NOMO-1 treated with dmso at 0.1 percent for 144 hours (cell line): ENCODE measurements around the gene ANKRD50.

Source experiments
- DNase-seq: peaks from one replicate; lab custom pipeline; 2025; ENCODE audit not compliant: unreplicated experiment; lab: John Stamatoyannopoulos, UW

The ANKRD50 gene, protein sequence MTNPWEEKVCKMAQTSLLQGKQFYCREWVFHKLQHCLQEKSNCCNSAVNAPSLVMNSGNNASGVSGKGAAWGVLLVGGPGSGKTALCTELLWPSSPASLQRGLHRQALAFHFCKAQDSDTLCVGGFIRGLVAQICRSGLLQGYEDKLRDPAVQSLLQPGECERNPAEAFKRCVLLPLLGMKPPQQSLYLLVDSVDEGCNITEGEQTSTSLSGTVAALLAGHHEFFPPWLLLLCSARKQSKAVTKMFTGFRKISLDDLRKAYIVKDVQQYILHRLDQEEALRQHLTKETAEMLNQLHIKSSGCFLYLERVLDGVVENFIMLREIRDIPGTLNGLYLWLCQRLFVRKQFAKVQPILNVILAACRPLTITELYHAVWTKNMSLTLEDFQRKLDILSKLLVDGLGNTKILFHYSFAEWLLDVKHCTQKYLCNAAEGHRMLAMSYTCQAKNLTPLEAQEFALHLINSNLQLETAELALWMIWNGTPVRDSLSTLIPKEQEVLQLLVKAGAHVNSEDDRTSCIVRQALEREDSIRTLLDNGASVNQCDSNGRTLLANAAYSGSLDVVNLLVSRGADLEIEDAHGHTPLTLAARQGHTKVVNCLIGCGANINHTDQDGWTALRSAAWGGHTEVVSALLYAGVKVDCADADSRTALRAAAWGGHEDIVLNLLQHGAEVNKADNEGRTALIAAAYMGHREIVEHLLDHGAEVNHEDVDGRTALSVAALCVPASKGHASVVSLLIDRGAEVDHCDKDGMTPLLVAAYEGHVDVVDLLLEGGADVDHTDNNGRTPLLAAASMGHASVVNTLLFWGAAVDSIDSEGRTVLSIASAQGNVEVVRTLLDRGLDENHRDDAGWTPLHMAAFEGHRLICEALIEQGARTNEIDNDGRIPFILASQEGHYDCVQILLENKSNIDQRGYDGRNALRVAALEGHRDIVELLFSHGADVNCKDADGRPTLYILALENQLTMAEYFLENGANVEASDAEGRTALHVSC (N-terminal part only)

DNA sequence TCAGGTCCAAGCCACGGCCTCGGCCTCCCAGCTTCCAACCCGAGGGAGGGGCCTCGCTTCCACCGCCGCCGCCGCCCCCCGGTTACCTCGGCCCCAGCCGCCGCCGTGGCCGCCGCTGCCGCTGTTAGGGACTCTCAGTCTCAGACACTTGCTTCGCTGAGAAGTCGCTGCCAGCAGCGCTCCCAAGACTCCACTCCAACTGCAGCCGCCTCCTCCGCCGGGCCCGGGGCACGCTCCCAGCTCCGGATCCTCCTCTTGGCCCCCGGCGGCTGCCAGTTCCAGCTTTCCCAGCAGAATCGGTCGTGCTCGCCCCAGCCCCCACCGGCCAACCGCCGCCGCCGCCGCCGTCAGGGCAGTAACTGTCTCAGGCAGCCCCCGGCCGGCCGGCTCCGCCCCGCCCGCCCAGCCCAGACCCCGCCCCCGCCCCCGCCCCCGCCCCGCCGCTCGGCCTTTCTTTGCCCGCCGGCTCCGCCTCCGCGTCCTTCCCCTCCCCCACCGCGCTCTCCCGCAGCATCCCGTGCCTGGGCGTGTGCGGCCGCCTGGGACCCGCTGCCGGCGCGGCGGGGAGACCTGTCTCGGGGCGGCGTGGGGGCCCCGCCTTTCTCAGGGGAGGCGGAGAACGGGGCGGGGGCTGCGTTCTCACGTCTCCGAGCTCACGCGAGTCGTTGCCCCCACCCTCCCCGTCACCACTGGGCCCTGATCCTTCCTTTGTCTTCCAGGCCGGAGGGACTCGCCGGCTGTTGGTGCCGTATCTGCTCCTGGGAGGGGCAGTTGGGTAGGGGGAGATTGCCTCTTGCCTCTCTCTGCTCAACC is at the start of gene ANKRD50:
ANKRD50 (minus strand) TSS at position 361 of the 813 bp plus-strand sequence. CDS start 2,221 bp downstream, outside the sequence.
- peak; percentile 69 for DNase-seq

DNA sequence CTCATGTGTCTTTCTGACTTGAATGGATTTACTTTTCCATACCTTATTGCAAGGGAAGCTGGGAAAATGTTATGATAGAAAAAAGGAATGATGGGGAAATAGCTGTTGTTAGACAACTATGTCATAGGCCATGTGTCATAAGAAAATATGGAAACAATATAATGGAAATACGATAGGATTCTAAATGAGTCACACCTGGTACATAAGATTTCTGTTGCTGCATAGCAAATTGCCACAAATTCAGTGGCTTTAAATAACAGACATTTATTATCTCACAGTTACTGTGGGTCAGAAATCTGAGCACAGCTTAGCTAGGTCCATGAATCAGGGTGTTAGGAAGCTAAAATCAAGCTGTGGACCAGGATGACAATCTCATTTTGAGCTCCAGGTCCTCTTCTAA is 44.6 kb upstream of the ANKRD50 start:
- DNase-seq: no peak

DNA sequence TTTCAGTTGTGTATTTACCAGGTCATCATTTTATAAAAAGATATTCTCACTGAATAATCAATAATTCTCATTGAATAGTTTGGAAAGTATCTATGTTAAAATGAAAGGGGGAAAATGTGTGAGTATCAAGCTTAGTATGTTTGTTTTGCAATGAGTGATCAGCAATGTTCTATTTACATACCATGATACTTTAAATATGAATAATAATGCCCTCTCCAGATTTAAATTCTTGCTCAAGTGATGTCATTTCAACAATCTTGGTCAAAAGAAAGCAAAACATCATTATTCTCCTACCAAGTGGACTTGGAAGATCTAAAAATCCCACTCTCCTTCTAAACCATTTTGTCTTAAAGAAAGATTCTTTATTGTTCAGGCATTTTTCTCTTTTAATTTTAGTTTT is 42.1 kb upstream of the ANKRD50 start:
- no peak for DNase-seq

GRCh38 chr4:124753941-124754581 is 41.5 kb upstream of the ANKRD50 start:
- no peak for DNase-seq

DNA sequence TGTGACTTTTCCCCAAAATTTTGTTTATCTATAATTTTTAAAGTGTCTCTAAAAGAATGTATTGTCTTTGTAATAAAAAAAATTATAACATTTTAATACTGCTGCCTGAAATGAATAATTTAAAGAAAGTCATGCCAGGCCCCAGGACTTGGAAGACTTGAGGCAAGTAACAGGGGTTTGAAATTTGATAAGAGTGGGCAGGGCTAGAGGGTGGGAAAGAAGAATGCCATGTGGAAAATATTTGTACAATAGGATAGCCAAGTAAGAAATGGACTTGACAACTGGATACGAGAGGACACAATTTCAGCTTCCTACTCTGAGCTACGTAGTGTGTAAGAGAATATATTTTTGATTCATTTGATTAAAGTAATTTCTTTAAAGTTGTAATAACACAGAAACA is 36.9 kb upstream of the ANKRD50 start:
- DNase-seq: no peak

DNA sequence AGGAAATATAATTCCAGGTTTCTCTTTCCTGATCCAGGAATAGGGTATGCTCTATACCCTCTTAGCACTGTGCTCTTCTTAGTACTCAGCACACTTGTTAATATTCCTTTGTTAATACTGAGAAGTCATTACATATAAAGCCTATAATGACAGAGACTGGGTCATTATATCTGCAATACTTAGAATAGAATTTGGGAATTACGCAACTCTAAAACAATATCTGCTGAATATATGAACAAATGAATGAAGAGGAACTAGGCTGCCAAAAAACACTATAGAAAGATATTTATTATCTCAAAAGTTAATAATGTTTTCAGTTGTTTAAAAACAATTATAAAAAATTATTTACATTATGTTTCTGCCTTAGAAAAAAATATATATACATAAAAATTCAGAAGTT is 36.4 kb upstream of the ANKRD50 start:
- DNase-seq: no peak

DNA sequence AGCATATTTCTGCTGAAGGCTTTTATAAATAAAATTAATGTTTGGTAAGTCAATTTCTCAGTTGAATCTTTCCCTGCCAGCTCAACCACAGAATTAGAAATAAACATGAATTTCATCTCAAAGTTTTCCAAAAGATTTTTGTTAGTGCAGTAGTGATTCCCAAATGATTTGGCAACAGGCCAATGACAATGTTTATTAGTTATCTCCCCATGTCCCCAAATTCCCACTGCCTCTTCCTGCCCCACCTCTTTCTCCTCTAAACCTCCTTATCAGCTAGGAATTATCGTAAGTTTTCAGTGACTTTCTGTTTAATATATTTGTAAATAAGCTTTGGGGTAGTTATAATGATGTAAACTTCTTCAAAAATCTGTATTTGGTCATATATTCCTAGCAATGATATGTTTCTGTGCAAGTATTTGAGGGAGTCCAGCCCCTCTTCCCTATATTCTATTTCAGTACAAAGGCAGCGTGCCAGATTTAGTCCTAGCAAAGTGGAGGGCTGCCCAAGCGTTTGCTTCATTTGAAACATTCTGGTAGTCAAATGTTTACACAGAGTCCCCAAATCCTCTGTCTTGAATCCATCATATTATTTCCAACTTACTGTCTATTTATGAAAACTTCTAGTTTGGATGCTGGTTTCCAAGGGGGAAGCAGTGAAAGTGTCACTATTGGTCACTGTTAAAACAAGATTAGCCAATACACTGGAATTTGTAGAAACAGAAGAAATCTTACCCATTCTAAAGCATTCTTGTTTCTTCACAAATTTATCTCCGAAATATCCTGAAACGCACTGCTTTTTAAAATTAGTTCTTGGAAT is 33.7 kb upstream of the ANKRD50 start:
- no peak for DNase-seq

GRCh38 chr4:124743711-124744110 is 31.2 kb upstream of the ANKRD50 start:
- no peak for DNase-seq

DNA sequence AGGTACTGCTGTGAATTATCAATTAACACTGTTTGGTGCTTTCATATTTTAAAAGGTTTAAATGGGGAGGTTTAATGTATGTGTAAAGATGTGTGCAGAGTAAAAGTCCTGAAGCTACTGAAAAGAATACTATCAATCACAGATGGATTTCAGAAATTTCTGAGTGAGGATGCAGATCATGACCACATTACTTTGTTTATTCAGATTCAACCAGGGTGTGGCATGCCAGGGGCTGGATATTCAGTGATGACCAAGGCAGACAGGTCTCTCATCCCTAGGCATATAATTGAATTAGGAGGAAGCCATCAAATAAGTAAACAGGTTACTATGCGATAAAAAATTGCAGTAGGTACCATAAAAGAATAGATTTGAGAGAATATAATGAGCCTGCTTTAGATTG is 28.0 kb upstream of the ANKRD50 start:
- no peak for DNase-seq

- no peak for DNase-seq
Measured at GRCh38 chr4:124738994-124739393, 26.5 kb upstream of the ANKRD50 start.

- DNase-seq: no peak
Measured at GRCh38 chr4:124737619-124738018, 25.1 kb upstream of the ANKRD50 start.

GRCh38 chr4:124736526-124736925 is 24.0 kb upstream of the ANKRD50 start:
- DNase-seq: no peak

GRCh38 chr4:124727331-124727890 is 14.9 kb upstream of the ANKRD50 start:
- DNase-seq: no peak

DNA sequence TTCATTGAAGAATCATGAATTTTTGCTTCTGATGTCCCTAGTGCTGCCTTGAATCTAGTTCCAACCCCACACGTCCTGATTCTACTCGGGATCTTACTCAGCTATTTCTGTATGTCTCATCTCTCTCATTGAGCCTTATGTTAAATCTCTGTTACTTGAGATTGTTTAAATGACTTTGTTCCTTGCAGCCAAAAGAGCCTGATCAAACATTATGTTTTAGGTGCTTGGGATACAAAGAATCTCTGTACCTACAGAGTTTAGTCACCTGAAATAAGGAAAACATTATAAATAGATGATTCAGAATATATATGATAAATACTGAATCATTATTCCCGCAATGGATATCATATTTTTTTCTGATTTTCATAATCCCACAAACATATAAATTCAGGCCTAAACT is 13.7 kb upstream of the ANKRD50 start:
- DNase-seq: no peak

- no peak for DNase-seq
Measured at GRCh38 chr4:124722071-124722470, 9.5 kb upstream of the ANKRD50 start.

- DNase-seq: no peak
Measured at GRCh38 chr4:124717101-124717500, 4.6 kb upstream of the ANKRD50 start.

GRCh38 chr4:124713185-124713592 is 657 bp upstream of the ANKRD50 start:
- DNase-seq: peak; percentile 40

GRCh38 chr4:124711471-124712371 is 811 bp downstream of the ANKRD50 start:
- DNase-seq: peak; percentile 84
